KMS-11 (cell line): ENCODE measurements around the gene GRM7.

Source experiments
- H2AFZ ChIP-seq: fragments of 200-600 bp; sonication (generic); 2 replicates; pipeline ENCODE4 v1.6.1; 2016; ENCODE audit warnings: antibody characterized with exemption, mixed run types, low read depth
- H3K27ac ChIP-seq: fragments of 200-600 bp; sonication (generic); 2 replicates; pipeline ENCODE4 v1.6.1; 2016; ENCODE audit warnings: mild to moderate bottlenecking, mixed run types
- H3K27me3 ChIP-seq: fragments of 200-600 bp; sonication (generic); 2 replicates; pipeline ENCODE4 v1.6.1; 2017; ENCODE audit warnings: mild to moderate bottlenecking, low read depth, mixed run types, moderate library complexity; ENCODE audit not compliant: insufficient read depth
- H3K36me3 ChIP-seq: fragments of 200-600 bp; sonication (generic); 2 replicates; pipeline ENCODE4 v1.6.1; 2017; ENCODE audit warnings: mild to moderate bottlenecking, mixed run types; ENCODE audit not compliant: insufficient read depth
- H3K4me1 ChIP-seq: fragments of 200-600 bp; sonication (generic); 2 replicates; pipeline ENCODE4 v1.6.1; 2016; ENCODE audit warnings: mild to moderate bottlenecking, low read depth, mixed run types; ENCODE audit not compliant: poor library complexity, severe bottlenecking
- H3K4me2 ChIP-seq: fragments of 200-600 bp; sonication (generic); 2 replicates; pipeline ENCODE4 v1.7.0; 2016; ENCODE audit warnings: mild to moderate bottlenecking, mixed run types
- H3K4me3 ChIP-seq: fragments of 200-600 bp; sonication (generic); IDR thresholded peaks from 2 replicates; pipeline ENCODE4 v1.6.1; 2017; ENCODE audit warnings: low read depth, low read length, mixed read lengths; ENCODE audit not compliant: insufficient read depth
- H3K79me2 ChIP-seq: fragments of 200-600 bp; sonication (generic); 2 replicates; pipeline ENCODE4 v1.6.1; 2016; ENCODE audit warnings: low read depth, mixed run types; ENCODE audit not compliant: insufficient read depth
- H3K9ac ChIP-seq: fragments of 200-600 bp; sonication (generic); 2 replicates; pipeline ENCODE4 v1.6.1; 2016; ENCODE audit warnings: mild to moderate bottlenecking, mixed run types
- H4K20me1 ChIP-seq: fragments of 200-600 bp; sonication (generic); 2 replicates; pipeline ENCODE4 v1.6.1; 2016; ENCODE audit warnings: mild to moderate bottlenecking, mixed run types; ENCODE audit not compliant: insufficient read depth
- CTCF ChIP-seq: fragments of 200-600 bp; sonication (generic); conservative IDR thresholded peaks from 2 replicates; pipeline ENCODE4 v1.6.1; 2017; ENCODE audit warnings: low read depth, mild to moderate bottlenecking, antibody characterized with exemption, low read length, moderate library complexity, mixed read lengths

GRM7 gene

GRCh38 chr3:7621046-7621630 lies 760.2 kb downstream of the GRM7 start:
- TF ChIP-seq CTCF, result no peak
- Histone ChIP-seq H3K9ac (no peak overlapping the region), H3K27me3 (no peaks in the 10 kb centered on the region), H2AFZ (no peak overlapping the region), H3K36me3 (no peaks in the 10 kb centered on the region), H3K4me3 (no peak overlapping the region), H3K27ac (no peak overlapping the region), H3K4me1 (peaks cover 5% of the 10 kb centered on the region), H3K4me2 (no peak overlapping the region), H3K79me2 (no peaks in the 10 kb centered on the region), H4K20me1 (no peaks in the 10 kb centered on the region)

- H3K9ac ChIP-seq, result no peak overlapping the region
- no peak for TF ChIP-seq CTCF
- peaks cover 5% of the 10 kb centered on the region for H3K4me1 ChIP-seq
- H3K27ac ChIP-seq, result no peak overlapping the region
- no peaks in the 10 kb centered on the region for H4K20me1 ChIP-seq
- no peak overlapping the region for H2AFZ ChIP-seq
- no peak overlapping the region for H3K4me3 ChIP-seq
- H3K36me3 ChIP-seq, result no peaks in the 10 kb centered on the region
- H3K27me3 ChIP-seq, result no peaks in the 10 kb centered on the region
- H3K79me2 ChIP-seq, result no peaks in the 10 kb centered on the region
- H3K4me2 ChIP-seq, result no peak overlapping the region
Observed at GRCh38 chr3:7621651-7622050, 760.7 kb downstream of the GRM7 start.

- no peaks in the 10 kb centered on the region for H3K27me3 ChIP-seq
- H3K9ac ChIP-seq, result no peak overlapping the region
- no peak overlapping the region for H3K27ac ChIP-seq
- no peaks in the 10 kb centered on the region for H3K79me2 ChIP-seq
- no peak overlapping the region for H2AFZ ChIP-seq
- no peak for TF ChIP-seq CTCF
- H3K4me3 ChIP-seq, result no peak overlapping the region
- H3K4me2 ChIP-seq, result no peak overlapping the region
- H3K4me1 ChIP-seq, result peaks cover 5% of the 10 kb centered on the region
- H3K36me3 ChIP-seq, result no peaks in the 10 kb centered on the region
- H4K20me1 ChIP-seq, result no peaks in the 10 kb centered on the region
Observed at GRCh38 chr3:7625021-7625420, 764.1 kb downstream of the GRM7 start.

- Histone ChIP-seq H3K79me2 (no peaks in the 10 kb centered on the region), H3K27me3 (no peaks in the 10 kb centered on the region), H3K4me2 (no peak overlapping the region), H3K27ac (no peak overlapping the region), H3K4me3 (no peak overlapping the region), H3K36me3 (no peaks in the 10 kb centered on the region), H3K9ac (no peak overlapping the region), H3K4me1 (no peaks in the 10 kb centered on the region), H2AFZ (no peak overlapping the region), H4K20me1 (no peaks in the 10 kb centered on the region)
- TF ChIP-seq CTCF, result no peak
Observed at GRCh38 chr3:7630351-7630911, 769.5 kb downstream of the GRM7 start.
